Measurements from ENCODE around the gene RAB3C.

Gene RAB3C

DNA sequence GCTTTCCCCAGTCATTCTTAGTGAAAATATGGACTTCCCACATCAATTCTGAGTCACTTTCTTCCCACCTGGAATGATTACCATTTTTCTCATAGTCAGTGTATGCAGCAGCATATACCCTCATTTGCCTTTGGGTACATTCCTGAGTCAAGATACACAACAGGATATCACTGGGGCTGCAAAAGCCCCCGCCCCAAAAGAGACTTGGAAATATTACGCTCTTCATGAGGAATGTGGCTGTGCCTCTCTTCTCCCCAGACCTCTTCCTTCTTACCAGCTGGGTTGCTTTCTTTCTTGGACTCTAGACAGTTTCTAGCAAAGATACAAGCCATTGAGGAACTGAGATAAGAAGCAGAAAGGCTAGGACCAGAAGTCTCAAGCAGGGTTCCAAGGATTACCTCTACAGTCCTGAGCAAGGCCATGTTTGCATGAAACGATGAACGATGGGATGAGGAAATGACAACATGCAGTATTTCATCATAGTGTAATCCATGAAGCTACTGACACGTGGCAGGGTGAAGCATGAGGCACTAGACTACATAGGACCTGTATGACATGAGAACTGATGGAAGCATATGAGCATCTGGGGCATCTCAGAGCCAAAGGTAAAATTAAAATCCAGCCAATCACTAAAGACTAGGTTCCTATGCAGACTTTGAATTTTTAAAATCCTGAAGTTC is 218.1 kb downstream of the RAB3C start:
- TF ChIP-seq, protein P1, sequence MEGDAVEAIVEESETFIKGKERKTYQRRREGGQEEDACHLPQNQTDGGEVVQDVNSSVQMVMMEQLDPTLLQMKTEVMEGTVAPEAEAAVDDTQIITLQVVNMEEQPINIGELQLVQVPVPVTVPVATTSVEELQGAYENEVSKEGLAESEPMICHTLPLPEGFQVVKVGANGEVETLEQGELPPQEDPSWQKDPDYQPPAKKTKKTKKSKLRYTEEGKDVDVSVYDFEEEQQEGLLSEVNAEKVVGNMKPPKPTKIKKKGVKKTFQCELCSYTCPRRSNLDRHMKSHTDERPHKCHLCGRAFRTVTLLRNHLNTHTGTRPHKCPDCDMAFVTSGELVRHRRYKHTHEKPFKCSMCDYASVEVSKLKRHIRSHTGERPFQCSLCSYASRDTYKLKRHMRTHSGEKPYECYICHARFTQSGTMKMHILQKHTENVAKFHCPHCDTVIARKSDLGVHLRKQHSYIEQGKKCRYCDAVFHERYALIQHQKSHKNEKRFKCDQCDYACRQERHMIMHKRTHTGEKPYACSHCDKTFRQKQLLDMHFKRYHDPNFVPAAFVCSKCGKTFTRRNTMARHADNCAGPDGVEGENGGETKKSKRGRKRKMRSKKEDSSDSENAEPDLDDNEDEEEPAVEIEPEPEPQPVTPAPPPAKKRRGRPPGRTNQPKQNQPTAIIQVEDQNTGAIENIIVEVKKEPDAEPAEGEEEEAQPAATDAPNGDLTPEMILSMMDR (IDR thresholded peaks at IDR 0.05; ENCODE audit: control extremely low read depth, extremely low read depth, low read depth, missing control alignments): no peak
- no peak for DNase-seq (ENCODE audit: extremely low spot score)
- ChIA-PET POLR2A (no interaction called here), CTCF (interaction anchor here (1.1 to 2.3 kb wide), 2 partner anchors 9 to 16 kb away, joined by 3 to 7 read pairs; no protein-coding TSS in a partner anchor)

DNA sequence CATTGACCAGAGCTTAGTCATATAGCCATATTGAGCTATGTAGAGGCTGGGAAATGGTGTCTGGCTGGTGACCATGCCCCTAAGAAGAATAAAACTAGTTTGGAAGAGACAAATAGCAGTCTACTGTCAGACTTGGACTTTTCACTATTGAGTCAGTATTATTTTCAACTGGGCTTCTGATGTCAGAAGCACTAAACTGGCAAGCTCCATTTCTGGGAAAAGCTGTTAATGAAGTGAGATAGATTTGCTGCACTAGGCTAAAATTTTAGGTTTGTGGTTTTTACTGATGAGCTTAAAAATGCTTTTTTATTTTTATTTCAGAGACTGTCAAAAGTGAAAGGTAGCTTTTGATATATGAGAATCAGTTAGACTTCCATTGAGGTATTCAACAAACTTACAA is 220.2 kb downstream of the RAB3C start:
- ChIA-PET CTCF (interaction anchor here (0.6 to 2.9 kb wide), 11 partner anchors 10 to 296 kb away, joined by 3 to 9 read pairs (median 3); no protein-coding TSS in a partner anchor), POLR2A (no interaction called here)
- TF ChIP-seq, protein P1 (IDR thresholded peaks at IDR 0.05; ENCODE audit: control extremely low read depth, extremely low read depth, low read depth, missing control alignments): no peak
- no peak for DNase-seq (ENCODE audit: extremely low spot score)

DNA sequence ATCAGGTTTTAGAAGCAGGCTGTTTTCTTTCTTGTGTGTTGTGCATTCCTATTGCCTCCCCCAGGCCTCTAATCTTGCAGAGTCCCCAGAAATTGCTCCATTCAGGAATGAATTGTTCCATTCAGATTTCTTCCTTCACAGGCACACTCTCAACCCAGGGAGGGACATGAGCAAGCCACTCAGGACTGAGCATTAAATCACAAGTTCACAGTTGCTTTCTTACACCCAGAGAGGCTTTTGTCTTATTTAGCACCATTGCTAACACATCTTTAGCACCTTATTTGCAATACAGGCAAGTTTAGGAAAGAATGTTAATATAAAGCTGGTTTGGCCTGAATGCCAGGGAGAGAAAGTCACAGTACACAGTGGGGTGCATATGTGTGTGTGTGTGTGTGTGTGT is 221.4 kb downstream of the RAB3C start:
- TF ChIP-seq, protein P1 (IDR thresholded peaks at IDR 0.05; ENCODE audit: control extremely low read depth, extremely low read depth, low read depth, missing control alignments): no peak
- DNase-seq (ENCODE audit: extremely low spot score): no peak
- ChIA-PET POLR2A (no interaction called here), CTCF (interaction anchor here (1.0 to 2.9 kb wide), 4 partner anchors 10 to 46 kb away, joined by 3 to 9 read pairs (median 7); no protein-coding TSS in a partner anchor)

DNA sequence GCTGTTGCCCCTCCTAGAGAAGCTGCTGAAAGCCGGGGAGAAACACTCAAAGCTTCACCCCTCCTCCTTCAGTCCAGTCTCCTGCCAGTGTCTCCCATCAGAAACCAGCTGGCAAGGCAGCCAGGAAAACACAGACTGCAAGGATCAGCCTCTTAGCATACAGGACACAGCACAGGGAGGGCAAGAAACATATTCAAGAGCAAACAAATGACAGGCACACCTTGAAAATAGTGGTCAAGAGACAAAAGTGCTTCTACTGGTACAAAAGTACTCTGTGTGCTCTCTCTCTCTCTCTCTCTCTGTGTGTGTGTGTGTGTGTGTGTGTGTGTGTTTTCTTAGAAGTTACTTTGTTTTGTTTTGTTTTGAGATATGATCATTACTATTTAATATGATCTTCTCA is 227.2 kb downstream of the RAB3C start:
- TF ChIP-seq, protein P1 (IDR thresholded peaks at IDR 0.05; ENCODE audit: control extremely low read depth, extremely low read depth, low read depth, missing control alignments): no peak
- CTCF ChIA-PET: interaction anchor here (0.9 to 2.1 kb wide), 4 partner anchors 9 to 48 kb away, joined by 3 to 7 read pairs (median 5); no protein-coding TSS in a partner anchor
- DNase-seq (ENCODE audit: extremely low spot score): no peak
- POLR2A ChIA-PET: no interaction called here

DNA sequence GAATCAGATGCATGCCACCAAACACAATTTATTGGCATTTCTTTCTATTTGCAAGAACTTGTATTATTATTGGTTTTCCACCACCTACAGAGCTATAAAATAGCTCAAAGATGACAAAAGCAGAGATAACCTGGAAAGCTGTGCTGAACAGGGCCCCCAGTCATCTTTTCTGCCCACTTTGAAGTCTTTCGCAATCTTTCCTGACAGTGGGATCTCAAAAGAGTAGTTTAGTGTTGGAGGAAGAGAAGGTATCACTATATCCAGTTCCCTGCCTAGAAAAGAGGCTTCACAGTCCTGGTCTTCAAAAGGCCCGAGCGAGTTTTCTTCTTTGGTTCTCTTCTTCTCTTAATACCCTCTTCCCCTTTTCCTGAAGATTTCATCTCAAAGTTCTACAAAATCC is 231.0 kb downstream of the RAB3C start:
- POLR2A ChIA-PET: no interaction called here

DNA sequence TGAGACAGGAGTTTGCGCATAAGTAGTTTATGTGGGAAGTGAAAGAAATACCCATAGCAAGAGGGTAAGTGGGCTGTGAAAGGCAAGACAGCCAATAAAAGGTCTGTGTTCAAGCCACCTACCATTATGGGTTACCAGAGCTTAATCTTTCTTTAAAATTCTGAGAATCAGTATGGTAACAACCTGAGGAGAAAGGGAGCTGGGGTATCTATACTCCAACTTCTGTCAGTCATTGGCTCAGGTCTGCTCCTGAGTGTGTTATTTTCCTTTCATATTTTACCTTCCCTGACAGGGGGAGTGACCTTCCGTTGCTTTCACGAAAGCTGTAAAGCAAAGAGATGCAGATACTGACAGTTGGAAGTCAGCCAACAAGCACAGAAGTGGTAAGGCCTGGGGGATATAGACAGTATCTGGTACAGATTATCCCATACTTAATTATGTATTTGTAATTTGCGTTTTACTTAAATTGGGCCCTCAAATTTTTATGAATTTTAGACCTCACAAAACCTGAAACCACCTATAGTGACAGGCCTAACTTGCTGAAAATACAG is 233.4 kb downstream of the RAB3C start:
- ChIA-PET CTCF (interaction anchor here (0.7 to 5.2 kb wide), 5 partner anchors 12 to 329 kb away, joined by 3 to 22 read pairs (median 3); no protein-coding TSS in a partner anchor), POLR2A (no interaction called here)
- DNase-seq (ENCODE audit: extremely low spot score): no peak
- TF ChIP-seq, protein P1 (IDR thresholded peaks at IDR 0.05; ENCODE audit: control extremely low read depth, extremely low read depth, low read depth, missing control alignments): no peak

More for the DNA sequence above, 231.0 kb downstream of the RAB3C start:
- DNase-seq (ENCODE audit: extremely low spot score): no peak
- TF ChIP-seq, protein P1 (IDR thresholded peaks at IDR 0.05; ENCODE audit: control extremely low read depth, extremely low read depth, low read depth, missing control alignments): no peak
- CTCF ChIA-PET: interaction anchor here (2.0 kb wide), 2 partner anchors 11 to 17 kb away, joined by 7 to 9 read pairs; no protein-coding TSS in a partner anchor

All from GM10248 (cell line).